Measurements from ENCODE around the gene TRNP1. TPM values are rescaled to one million over a fixed set of nuclear protein-coding genes. Genes with fewer than 3 reads are reported as not detected.

TRNP1 gene
- total and polyA plus RNA-seq, 7 experiments from 2014 or later = 0.19 to 5.0 TPM; not detected in 5

DNA sequence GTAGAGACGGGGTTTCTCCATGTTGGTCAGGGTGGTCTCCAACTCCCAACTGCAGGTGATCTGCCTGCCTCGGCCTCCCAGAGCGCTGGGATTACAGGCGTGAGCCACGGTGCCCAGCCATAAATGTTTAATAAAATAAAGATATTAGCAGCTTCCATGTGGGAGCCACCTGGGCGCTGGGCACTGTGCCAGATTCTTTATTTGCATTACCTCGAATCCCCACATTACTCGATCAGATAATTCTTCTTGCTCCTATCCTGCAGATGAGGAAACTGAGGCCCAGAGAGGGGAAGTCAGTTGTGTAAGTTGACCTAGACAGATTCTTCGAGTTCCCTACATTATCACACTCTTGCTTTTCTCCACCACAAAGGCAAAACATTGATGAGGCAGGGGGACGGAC lies 44.0 kb downstream of the TRNP1 start:
- no peaks in the 10 kb centered on the region for H3K9me3 ChIP-seq (ENCODE audit: control insufficient read depth in 2 of 3, low read length in 3 of 3)
- H3K27ac ChIP-seq (ENCODE audit: low read depth, low read length) = no peak overlapping the region
- no peak for DNase-seq
- Mint-ChIP-seq H3K4me1 (no peaks in the 10 kb centered on the region), H3K4me3 (no peak overlapping the region), H3K27ac (no peak overlapping the region), H3K9me3 (no peaks in the 10 kb centered on the region), H3K36me3 (no peaks in the 10 kb centered on the region), H3K27me3 (no peaks in the 10 kb centered on the region)
- no peak overlapping the region for H3K4me3 ChIP-seq (ENCODE audit: low read length)
- ATAC-seq = no peak
- ChIA-PET POLR2A (no interaction called here), CTCF (interaction anchor here (1.2 kb wide), 1 partner anchor 10 kb away, joined by 3 read pairs; no protein-coding TSS in a partner anchor)
- intact Hi-C loops (cut with micrococcal nuclease) = no loop called here
- no peaks in the 10 kb centered on the region for H3K36me3 ChIP-seq (ENCODE audit: control insufficient read depth in 2 of 3, insufficient read depth in 3 of 3, low read length in 3 of 3)
- no peaks in the 10 kb centered on the region for H3K27me3 ChIP-seq (ENCODE audit: control insufficient read depth in 2 of 2, insufficient read depth in 2 of 2, low read length in 2 of 2)
- no peaks in the 10 kb centered on the region for H3K4me1 ChIP-seq (ENCODE audit: control insufficient read depth in 2 of 2, insufficient read depth in 2 of 2, low read length in 2 of 2)

DNA sequence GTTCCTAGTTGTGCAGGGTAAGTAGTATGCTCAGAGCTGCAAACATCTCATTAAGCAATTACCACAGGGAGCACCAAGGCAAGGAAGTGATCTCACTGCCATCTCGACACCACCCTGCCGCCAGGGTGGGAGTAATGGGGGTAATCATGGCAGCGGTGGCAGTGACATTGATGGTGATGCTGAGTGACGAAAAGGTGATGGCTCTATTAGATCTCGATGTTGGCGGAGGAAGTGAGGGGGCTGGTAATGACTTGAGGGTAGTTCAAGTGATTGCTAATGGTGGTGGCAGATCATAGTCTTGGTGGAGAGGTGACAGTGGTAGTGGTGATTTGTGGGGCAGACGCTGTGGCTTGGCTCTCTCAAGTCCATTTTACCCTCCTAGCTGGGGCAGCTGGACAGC lies 44.5 kb downstream of the TRNP1 start:
- POLR2A ChIA-PET = no interaction called here
- no peaks in the 10 kb centered on the region for H3K9me3 ChIP-seq (ENCODE audit: control insufficient read depth in 2 of 3, low read length in 3 of 3)

GRCh38 chr1:27042670-27043069 lies 49.2 kb downstream of the TRNP1 start:
- Histone ChIP-seq H3K4me1 (ENCODE audit: control insufficient read depth in 2 of 2, insufficient read depth in 2 of 2, low read length in 2 of 2) (peaks cover 0 to 15% of the 10 kb centered on the region in 2 donors), H3K4me3 (ENCODE audit: low read length) (no peak overlapping the region), H3K27ac (ENCODE audit: low read depth, low read length) (no peak overlapping the region), H3K27me3 (ENCODE audit: control insufficient read depth in 2 of 2, insufficient read depth in 2 of 2, low read length in 2 of 2) (no peaks in the 10 kb centered on the region), H3K9me3 (ENCODE audit: control insufficient read depth in 2 of 3, low read length in 3 of 3) (no peaks in the 10 kb centered on the region), H3K36me3 (ENCODE audit: control insufficient read depth in 2 of 3, insufficient read depth in 3 of 3, low read length in 3 of 3) (no peaks in the 10 kb centered on the region)
- Mint-ChIP-seq H3K4me3 (no peak overlapping the region), H3K36me3 (no peaks in the 10 kb centered on the region), H3K27ac (no peak overlapping the region), H3K27me3 (no peaks in the 10 kb centered on the region), H3K4me1 (peaks cover 3 to 25% (median 19%) of the 10 kb centered on the region in 7 donors), H3K9me3 (no peaks in the 10 kb centered on the region)
- POLR2A ChIA-PET = no interaction called here
- no peak for ATAC-seq
- no peak for DNase-seq
- intact Hi-C loops (cut with micrococcal nuclease) = loop anchor here (10.0 kb wide), 1 partner anchor 352 kb away; the partner anchor contains the start of gene GPR3 (in 2 of the 2)
- CTCF ChIA-PET = interaction anchor here (0.5 to 6.6 kb wide), 4 partner anchors 13 to 600 kb away, joined by 3 to 163 read pairs (median 17); no protein-coding TSS in a partner anchor

More for the DNA sequence above, 44.5 kb downstream of the TRNP1 start:
- Mint-ChIP-seq H3K4me1 (no peaks in the 10 kb centered on the region), H3K27ac (no peak overlapping the region), H3K9me3 (no peaks in the 10 kb centered on the region), H3K27me3 (no peaks in the 10 kb centered on the region), H3K36me3 (no peaks in the 10 kb centered on the region), H3K4me3 (no peak overlapping the region)
- H3K36me3 ChIP-seq (ENCODE audit: control insufficient read depth in 2 of 3, insufficient read depth in 3 of 3, low read length in 3 of 3) = no peaks in the 10 kb centered on the region
- CTCF ChIA-PET = no interaction called here
- intact Hi-C loops (cut with micrococcal nuclease) = no loop called here
- H3K4me3 ChIP-seq (ENCODE audit: low read length) = no peak overlapping the region
- DNase-seq (no peak), ATAC-seq (no peak)
- H3K27ac ChIP-seq (ENCODE audit: low read depth, low read length) = no peak overlapping the region
- no peaks in the 10 kb centered on the region for H3K4me1 ChIP-seq (ENCODE audit: control insufficient read depth in 2 of 2, insufficient read depth in 2 of 2, low read length in 2 of 2)
- no peaks in the 10 kb centered on the region for H3K27me3 ChIP-seq (ENCODE audit: control insufficient read depth in 2 of 2, insufficient read depth in 2 of 2, low read length in 2 of 2)

DNA sequence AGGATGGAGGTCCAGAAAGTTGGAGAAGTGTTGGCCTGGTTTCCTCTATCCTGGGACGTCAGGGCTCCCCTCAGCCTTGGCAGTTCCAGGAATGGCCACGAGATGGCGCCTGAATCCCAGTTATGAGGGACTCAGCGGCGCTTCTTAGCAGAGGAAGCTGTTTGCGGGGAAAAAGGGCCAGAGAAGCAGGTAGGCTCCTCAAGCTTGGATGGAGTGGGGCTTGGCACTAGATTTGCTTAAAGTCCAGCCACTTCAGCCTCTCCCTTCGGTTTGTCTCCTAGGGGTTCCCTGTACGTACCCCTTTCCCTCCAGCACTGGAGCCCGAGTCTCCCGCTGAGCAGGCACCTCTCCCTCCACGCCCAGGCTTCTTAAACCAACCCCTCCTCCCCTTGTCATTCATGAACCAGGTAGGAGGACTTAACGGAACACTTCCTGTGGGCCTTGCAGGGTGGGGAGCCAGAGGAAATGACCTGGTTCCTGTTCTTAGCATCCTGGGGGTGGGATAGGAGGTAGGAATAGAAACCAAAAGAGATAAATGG lies 51.2 kb downstream of the TRNP1 start:
- Mint-ChIP-seq H3K27ac (peak overlapping the region; percentile 1 to 86 (median 40)), H3K9me3 (no peaks in the 10 kb centered on the region), H3K4me3 (peak overlapping the region; percentile 39 to 85 (median 64)), H3K36me3 (no peaks in the 10 kb centered on the region), H3K27me3 (no peaks in the 10 kb centered on the region), H3K4me1 (peaks cover 3 to 26% (median 19%) of the 10 kb centered on the region in 7 donors)
- Histone ChIP-seq H3K4me3 (ENCODE audit: low read length) (peak overlapping the region; percentile 39), H3K27me3 (ENCODE audit: control insufficient read depth in 2 of 2, insufficient read depth in 2 of 2, low read length in 2 of 2) (no peaks in the 10 kb centered on the region), H3K9me3 (ENCODE audit: control insufficient read depth in 2 of 3, low read length in 3 of 3) (no peaks in the 10 kb centered on the region), H3K36me3 (ENCODE audit: control insufficient read depth in 2 of 3, insufficient read depth in 3 of 3, low read length in 3 of 3) (no peaks in the 10 kb centered on the region), H3K27ac (ENCODE audit: low read depth, low read length) (peak overlapping the region; percentile 58), H3K4me1 (ENCODE audit: control insufficient read depth in 2 of 2, insufficient read depth in 2 of 2, low read length in 2 of 2) (peaks cover 0 to 15% of the 10 kb centered on the region in 2 donors)
- ChIA-PET POLR2A (interaction anchor here (0.7 kb wide), 1 partner anchor 52 kb away, joined by 4 read pairs; no protein-coding TSS in a partner anchor), CTCF (interaction anchor here (0.6 to 6.6 kb wide), 13 partner anchors 10 to 350 kb away, joined by 3 to 163 read pairs (median 3); no protein-coding TSS in a partner anchor)
- DNase-seq = peak; percentile 69 to 92 (median 86)
- peak; percentile 95 for ATAC-seq
- intact Hi-C loops (cut with micrococcal nuclease) = loop anchor here (1.0 to 10.0 kb wide), 5 partner anchors 48 to 350 kb away; partner anchors contain the start of gene GPR3 (in 2 of the 2)

- ATAC-seq (peak; percentile 66), DNase-seq (peak; percentile 24 to 72 (median 51))
- Mint-ChIP-seq H3K4me1 (peaks cover 3 to 26% (median 19%) of the 10 kb centered on the region in 7 donors), H3K27ac (peak overlapping the region in 5 of 9 donors; percentile 1 to 86 (median 41)), H3K9me3 (no peaks in the 10 kb centered on the region), H3K27me3 (no peaks in the 10 kb centered on the region), H3K36me3 (no peaks in the 10 kb centered on the region), H3K4me3 (peak overlapping the region in 3 of 10 donors; percentile 16 to 85 (median 66))
- peaks cover 0 to 15% of the 10 kb centered on the region in 2 donors for H3K4me1 ChIP-seq (ENCODE audit: control insufficient read depth in 2 of 2, insufficient read depth in 2 of 2, low read length in 2 of 2)
- no peak overlapping the region for H3K4me3 ChIP-seq (ENCODE audit: low read length)
- H3K27me3 ChIP-seq (ENCODE audit: control insufficient read depth in 2 of 2, insufficient read depth in 2 of 2, low read length in 2 of 2) = no peaks in the 10 kb centered on the region
- ChIA-PET POLR2A (interaction anchor here (0.6 kb wide), 1 partner anchor 211 kb away, joined by 3 read pairs; no protein-coding TSS in a partner anchor), CTCF (interaction anchor here (0.6 to 6.6 kb wide), 17 partner anchors 10 to 698 kb away, joined by 3 to 163 read pairs (median 4); partner anchors contain the start of gene HMGN2)
- H3K9me3 ChIP-seq (ENCODE audit: control insufficient read depth in 2 of 3, low read length in 3 of 3) = no peaks in the 10 kb centered on the region
- intact Hi-C loops (cut with micrococcal nuclease) = loop anchor here (2.0 to 10.0 kb wide), 2 partner anchors 49 to 349 kb away; partner anchors contain the start of gene GPR3 (in 2 of the 2)
- no peaks in the 10 kb centered on the region for H3K36me3 ChIP-seq (ENCODE audit: control insufficient read depth in 2 of 3, insufficient read depth in 3 of 3, low read length in 3 of 3)
- no peak overlapping the region for H3K27ac ChIP-seq (ENCODE audit: low read depth, low read length)
Observed at GRCh38 chr1:27045973-27046558, 52.6 kb downstream of the TRNP1 start.

GRCh38 chr1:27047914-27048313 lies 54.4 kb downstream of the TRNP1 start:
- Mint-ChIP-seq H3K4me3 (no peak overlapping the region), H3K4me1 (peaks cover 3 to 26% (median 19%) of the 10 kb centered on the region in 7 donors), H3K36me3 (no peaks in the 10 kb centered on the region), H3K9me3 (no peaks in the 10 kb centered on the region), H3K27me3 (no peaks in the 10 kb centered on the region), H3K27ac (no peak overlapping the region)
- POLR2A ChIA-PET = no interaction called here
- H3K9me3 ChIP-seq (ENCODE audit: control insufficient read depth in 2 of 3, low read length in 3 of 3) = no peaks in the 10 kb centered on the region
- peaks cover 0 to 15% of the 10 kb centered on the region in 2 donors for H3K4me1 ChIP-seq (ENCODE audit: control insufficient read depth in 2 of 2, insufficient read depth in 2 of 2, low read length in 2 of 2)
- intact Hi-C loops (cut with micrococcal nuclease) = loop anchor here (10.0 kb wide), 1 partner anchor 347 kb away; the partner anchor contains the start of gene GPR3 (in 2 of the 2)
- ATAC-seq (no peak), DNase-seq (no peak)
- H3K27ac ChIP-seq (ENCODE audit: low read depth, low read length) = no peak overlapping the region
- H3K27me3 ChIP-seq (ENCODE audit: control insufficient read depth in 2 of 2, insufficient read depth in 2 of 2, low read length in 2 of 2) = no peaks in the 10 kb centered on the region
- CTCF ChIA-PET = interaction anchor here (0.7 to 6.6 kb wide), 4 partner anchors 11 to 238 kb away, joined by 3 to 163 read pairs (median 3); no protein-coding TSS in a partner anchor
- H3K36me3 ChIP-seq (ENCODE audit: control insufficient read depth in 2 of 3, insufficient read depth in 3 of 3, low read length in 3 of 3) = no peaks in the 10 kb centered on the region
- no peak overlapping the region for H3K4me3 ChIP-seq (ENCODE audit: low read length)

All from naive thymus-derived CD4-positive, alpha-beta T cell (primary cell).